ENCODE measurements around the gene RNF144A. TPM values are rescaled to one million over a fixed set of nuclear protein-coding genes. Genes with fewer than 3 reads are reported as not detected.

RNF144A gene
- polyA plus RNA-seq, 3 donors = 0.30 to 0.68 (median 0.48) TPM

DNA sequence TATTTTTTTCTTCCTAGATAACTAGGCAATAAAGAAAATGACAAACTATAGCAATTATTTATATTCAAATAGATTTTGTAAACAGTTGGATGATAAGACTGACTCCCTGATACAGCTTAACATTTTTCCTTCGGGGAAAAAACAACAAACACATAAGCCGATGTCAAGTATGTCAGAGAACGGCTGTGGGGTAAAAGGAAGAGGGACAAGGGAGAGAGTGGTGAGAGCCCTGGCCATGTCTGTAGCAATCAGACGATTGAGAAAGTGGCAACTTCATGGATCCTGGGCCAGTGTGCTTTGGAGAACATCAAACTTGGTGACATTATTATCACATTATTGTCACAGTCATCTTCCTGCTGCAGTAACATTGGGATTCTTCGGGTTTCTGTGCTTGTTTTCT is 65.2 kb downstream of the RNF144A start:
- H3K27me3 ChIP-seq (ENCODE audit: control insufficient read depth in 2 of 2, insufficient read depth in 2 of 2, low read length in 2 of 2) = no peaks in the 10 kb centered on the region
- DNase-seq = no peak
- H3K9ac ChIP-seq (ENCODE audit: insufficient read depth, low read length, poor library complexity, severe bottlenecking) = no peak overlapping the region
- H3K9me3 Mint-ChIP-seq = peaks cover 6 to 22% (median 12%) of the 10 kb centered on the region in 7 donors
- no peak overlapping the region for H3K4me2 ChIP-seq (replicated peaks; ENCODE audit: extremely low read depth, low read length, poor library complexity, severe bottlenecking)
- no peak overlapping the region for H3K4me3 ChIP-seq (replicated peaks in 1 of 3; ENCODE audit: low read depth in 2 of 3, low read length in 3 of 3)
- H3K27me3 Mint-ChIP-seq (ENCODE audit: low read depth in 3 of 3) = peaks cover 0 to 3% (median 0%) of the 10 kb centered on the region in 3 donors
- peaks cover 19 to 30% of the 10 kb centered on the region in 2 donors for H3K4me1 ChIP-seq (ENCODE audit: control insufficient read depth in 1 of 2, insufficient read depth in 2 of 2, low read length in 2 of 2)
- peak overlapping the region in 1 of 7 donors; percentile 34 for H3K27ac Mint-ChIP-seq
- peaks cover 12 to 16% of the 10 kb centered on the region in 2 donors for H3K36me3 Mint-ChIP-seq
- no peaks in the 10 kb centered on the region for H3K79me2 ChIP-seq (ENCODE audit: insufficient read depth, low read length)
- no CpG with 5 or more reads among the region's 5 CpGs for WGBS (ENCODE audit: insufficient coverage)
- TF ChIP-seq, protein P1, sequence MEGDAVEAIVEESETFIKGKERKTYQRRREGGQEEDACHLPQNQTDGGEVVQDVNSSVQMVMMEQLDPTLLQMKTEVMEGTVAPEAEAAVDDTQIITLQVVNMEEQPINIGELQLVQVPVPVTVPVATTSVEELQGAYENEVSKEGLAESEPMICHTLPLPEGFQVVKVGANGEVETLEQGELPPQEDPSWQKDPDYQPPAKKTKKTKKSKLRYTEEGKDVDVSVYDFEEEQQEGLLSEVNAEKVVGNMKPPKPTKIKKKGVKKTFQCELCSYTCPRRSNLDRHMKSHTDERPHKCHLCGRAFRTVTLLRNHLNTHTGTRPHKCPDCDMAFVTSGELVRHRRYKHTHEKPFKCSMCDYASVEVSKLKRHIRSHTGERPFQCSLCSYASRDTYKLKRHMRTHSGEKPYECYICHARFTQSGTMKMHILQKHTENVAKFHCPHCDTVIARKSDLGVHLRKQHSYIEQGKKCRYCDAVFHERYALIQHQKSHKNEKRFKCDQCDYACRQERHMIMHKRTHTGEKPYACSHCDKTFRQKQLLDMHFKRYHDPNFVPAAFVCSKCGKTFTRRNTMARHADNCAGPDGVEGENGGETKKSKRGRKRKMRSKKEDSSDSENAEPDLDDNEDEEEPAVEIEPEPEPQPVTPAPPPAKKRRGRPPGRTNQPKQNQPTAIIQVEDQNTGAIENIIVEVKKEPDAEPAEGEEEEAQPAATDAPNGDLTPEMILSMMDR (IDR thresholded peaks at IDR 0.05) = no peak
- no peak overlapping the region for H3K27ac ChIP-seq (ENCODE audit: low read depth in 1 of 2, low read length in 2 of 2)
- H4K20me1 ChIP-seq (ENCODE audit: insufficient read depth, low read length) = no peaks in the 10 kb centered on the region
- intact Hi-C loops (cut with micrococcal nuclease) = no loop called here
- H3K9me3 ChIP-seq (replicated peaks in 1 of 2; ENCODE audit: control insufficient read depth in 1 of 2, insufficient read depth in 1 of 2, low read length in 2 of 2) = peaks cover 0 to 12% of the 10 kb centered on the region in 2 donors
- peak overlapping the region; percentile 5 for H2AFZ ChIP-seq (ENCODE audit: insufficient read depth, low read depth, low read length, poor library complexity, severe bottlenecking)
- H3K4me3 Mint-ChIP-seq = no peak overlapping the region
- H3K36me3 ChIP-seq (replicated peaks in 1 of 2; ENCODE audit: control insufficient read depth in 1 of 2, insufficient read depth in 2 of 2, low read length in 2 of 2) = no peaks in the 10 kb centered on the region
- peaks cover 30% of the 10 kb centered on the region for H3K4me1 Mint-ChIP-seq

DNA sequence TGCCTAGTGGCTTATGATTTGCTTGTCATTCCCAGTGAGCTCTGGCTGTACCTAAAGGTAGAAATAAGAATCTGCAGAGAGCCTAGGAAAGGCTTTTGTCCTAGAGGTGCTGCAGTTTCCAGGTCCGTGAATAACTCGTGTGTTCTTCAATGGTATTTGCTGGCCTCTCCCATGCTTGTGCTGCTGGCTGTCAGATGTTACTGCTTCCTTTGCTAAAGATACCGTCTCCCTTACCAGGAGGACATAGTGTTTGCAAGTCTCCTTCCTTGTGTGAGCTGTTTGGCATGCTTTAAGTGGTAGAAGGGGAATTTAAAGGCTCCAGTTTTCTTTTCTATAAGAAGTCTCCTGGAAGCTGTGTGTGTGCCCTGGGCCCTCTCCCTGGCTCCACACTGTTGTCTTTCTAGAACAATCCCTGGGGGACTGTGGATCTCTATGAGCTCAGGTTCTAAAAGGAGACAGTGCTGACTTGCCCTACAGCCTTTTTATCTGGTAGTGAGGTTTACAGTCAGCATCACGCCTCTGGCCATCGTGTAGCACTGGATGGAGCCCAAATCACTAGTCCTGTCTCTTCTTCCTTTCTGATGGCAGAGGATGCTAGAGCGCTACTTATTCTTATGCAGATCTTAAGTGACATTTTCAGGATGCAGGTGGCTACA is 65.8 kb downstream of the RNF144A start:
- H3K4me2 ChIP-seq (replicated peaks; ENCODE audit: extremely low read depth, low read length, poor library complexity, severe bottlenecking) = no peak overlapping the region
- no peak for DNase-seq
- H3K4me3 ChIP-seq (replicated peaks in 1 of 3; ENCODE audit: low read depth in 2 of 3, low read length in 3 of 3) = no peak overlapping the region
- peak overlapping the region; percentile 5 for H2AFZ ChIP-seq (ENCODE audit: insufficient read depth, low read depth, low read length, poor library complexity, severe bottlenecking)
- Mint-ChIP-seq H3K4me3 (no peak overlapping the region), H3K9me3 (peaks cover 6 to 22% (median 12%) of the 10 kb centered on the region in 7 donors), H3K36me3 (peaks cover 12 to 16% of the 10 kb centered on the region in 2 donors), H3K4me1 (peaks cover 31% of the 10 kb centered on the region), H3K27me3 (ENCODE audit: low read depth in 3 of 3) (peaks cover 0 to 3% (median 0%) of the 10 kb centered on the region in 3 donors), H3K27ac (no peak overlapping the region)
- H3K27me3 ChIP-seq (ENCODE audit: control insufficient read depth in 2 of 2, insufficient read depth in 2 of 2, low read length in 2 of 2) = no peaks in the 10 kb centered on the region
- peaks cover 19 to 31% of the 10 kb centered on the region in 2 donors for H3K4me1 ChIP-seq (ENCODE audit: control insufficient read depth in 1 of 2, insufficient read depth in 2 of 2, low read length in 2 of 2)
- H3K9me3 ChIP-seq (replicated peaks in 1 of 2; ENCODE audit: control insufficient read depth in 1 of 2, insufficient read depth in 1 of 2, low read length in 2 of 2) = peaks cover 0 to 12% of the 10 kb centered on the region in 2 donors
- TF ChIP-seq, protein P1 (IDR thresholded peaks at IDR 0.05) = no peak
- no peak overlapping the region for H3K9ac ChIP-seq (ENCODE audit: insufficient read depth, low read length, poor library complexity, severe bottlenecking)
- H3K36me3 ChIP-seq (replicated peaks in 1 of 2; ENCODE audit: control insufficient read depth in 1 of 2, insufficient read depth in 2 of 2, low read length in 2 of 2) = no peaks in the 10 kb centered on the region
- H3K27ac ChIP-seq (ENCODE audit: low read depth in 1 of 2, low read length in 2 of 2) = no peak overlapping the region
- H3K79me2 ChIP-seq (ENCODE audit: insufficient read depth, low read length) = no peaks in the 10 kb centered on the region
- no peaks in the 10 kb centered on the region for H4K20me1 ChIP-seq (ENCODE audit: insufficient read depth, low read length)
- WGBS (ENCODE audit: insufficient coverage) = 85% methylated on average over 5 of the region's 6 CpGs
- intact Hi-C loops (cut with micrococcal nuclease) = no loop called here

All from CD14-positive monocyte (primary cell).